C4-2B (cell line): ENCODE measurements around the gene EIF4A3.

Experiments used
- H3K27ac ChIP-seq: fragments of 450-650 bp; 2 replicates; pipeline ENCODE4 v1.5.1; 2017
- CTCF ChIP-seq: fragments of 450-650 bp; conservative IDR thresholded peaks from 2 replicates; pipeline ENCODE4 v1.5.1; 2017; ENCODE audit warnings: mild to moderate bottlenecking
- ZFX ChIP-seq: fragments of 450-650 bp; IDR thresholded peaks from 2 replicates; pipeline ENCODE4 v1.6.1; 2017

Gene EIF4A3

GRCh38 chr17:80101946-80102663 lies 44.8 kb downstream of the EIF4A3 start:
- peak overlapping the region; percentile 83 for H3K27ac ChIP-seq
- TF ChIP-seq ZFX = no peak
- TF ChIP-seq CTCF = no peak

GRCh38 chr17:80101011-80101945 lies 45.6 kb downstream of the EIF4A3 start, which contains the start of gene GAA:
GAA (plus strand) TSS chr17:80101581; CDS start chr17:80104587, 3,006 bp downstream.
- H3K27ac ChIP-seq = peak within 1 kb of the TSS; percentile 83
- TF ChIP-seq ZFX (peak; percentile 46; the same call in 1 of the 2 replicates), CTCF (peak; percentile 98)

GRCh38 chr17:80100035-80100323 lies 46.9 kb downstream of the EIF4A3 start:
- TF ChIP-seq ZFX (no peak), CTCF (no peak)

GRCh38 chr17:80099291-80100034 lies 47.5 kb downstream of the EIF4A3 start:
- H3K27ac ChIP-seq = no peak overlapping the region
- no peak for TF ChIP-seq CTCF
- TF ChIP-seq ZFX = no peak

More at GRCh38 chr17:80100035-80100323, 46.9 kb downstream of the EIF4A3 start:
- no peak overlapping the region for H3K27ac ChIP-seq

- TF ChIP-seq CTCF (no peak), ZFX (no peak)
- no peak overlapping the region for H3K27ac ChIP-seq
Observed at GRCh38 chr17:80097844-80098691, 48.9 kb downstream of the EIF4A3 start.

- no peak overlapping the region for H3K27ac ChIP-seq
- TF ChIP-seq ZFX (no peak), CTCF (no peak)
Observed at GRCh38 chr17:80097127-80097621, 49.8 kb downstream of the EIF4A3 start.
